GM19328 (cell line): ENCODE measurements around the gene IMMP2L.
"Not testable (repeated sequence)": the region's sequence is repeated elsewhere in the genome, so short reads cannot be mapped to it uniquely, and the experiment has no call there.

Source experiments
- ATAC-seq: cut with Tn5 transposase; IDR thresholded peaks from one replicate; pipeline ENCODE4 v1.9.1; 2021; ENCODE audit warnings: mild to moderate bottlenecking, moderate library complexity; ENCODE audit not compliant: unreplicated experiment

IMMP2L gene

GRCh38 chr7:111091593-111092358 is 470.5 kb downstream of the IMMP2L start:
- peak; percentile 13 for ATAC-seq

DNA sequence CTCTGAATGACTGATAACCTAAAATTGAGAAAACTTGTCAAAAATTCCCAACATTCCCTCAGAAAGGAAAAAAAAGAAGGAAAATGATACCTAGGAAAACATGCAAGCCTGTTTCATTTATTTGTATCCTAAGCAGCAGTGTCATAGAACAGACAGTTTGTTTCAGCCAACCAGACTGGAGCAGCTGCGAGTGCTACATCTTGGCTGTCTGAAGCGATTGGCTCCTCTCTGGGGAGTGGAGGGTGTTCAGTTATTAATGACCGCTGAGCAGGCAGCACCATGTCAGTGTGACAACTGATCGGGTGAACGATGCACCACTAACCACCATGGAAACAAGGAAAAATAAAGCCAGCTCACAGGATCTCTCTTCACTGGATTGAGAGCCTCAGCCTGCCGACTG is 471.4 kb downstream of the IMMP2L start, which contains the start of gene LRRN3:
Gene LRRN3 (plus strand): TSS at position 282 of the 400 bp plus-strand sequence. CDS start 31,646 bp downstream, outside the sequence.
- no peak for ATAC-seq

GRCh38 chr7:111089822-111090426 is 472.4 kb downstream of the IMMP2L start:
- no peak for ATAC-seq

DNA sequence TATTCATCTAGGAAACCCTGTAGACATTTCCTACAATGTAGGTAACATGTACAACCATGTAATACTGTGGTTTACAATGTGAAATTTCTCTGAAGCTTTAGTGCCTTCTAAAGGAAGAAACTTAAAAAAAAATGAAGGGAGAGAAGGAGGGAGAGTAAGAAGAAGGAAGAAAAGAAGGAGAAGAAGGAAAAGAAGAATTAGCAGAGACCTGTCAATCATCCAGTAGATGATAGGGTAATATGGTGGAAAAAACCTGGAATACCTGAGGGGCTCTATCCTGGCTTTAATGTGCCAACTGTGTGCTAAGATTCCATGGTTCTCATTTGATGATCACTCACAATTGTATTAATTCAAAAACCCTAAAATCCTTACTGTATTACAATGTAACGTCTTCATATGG is 474.0 kb downstream of the IMMP2L start:
- ATAC-seq: no peak

- no peak for ATAC-seq
Observed at GRCh38 chr7:111086532-111086931, 475.8 kb downstream of the IMMP2L start.

DNA sequence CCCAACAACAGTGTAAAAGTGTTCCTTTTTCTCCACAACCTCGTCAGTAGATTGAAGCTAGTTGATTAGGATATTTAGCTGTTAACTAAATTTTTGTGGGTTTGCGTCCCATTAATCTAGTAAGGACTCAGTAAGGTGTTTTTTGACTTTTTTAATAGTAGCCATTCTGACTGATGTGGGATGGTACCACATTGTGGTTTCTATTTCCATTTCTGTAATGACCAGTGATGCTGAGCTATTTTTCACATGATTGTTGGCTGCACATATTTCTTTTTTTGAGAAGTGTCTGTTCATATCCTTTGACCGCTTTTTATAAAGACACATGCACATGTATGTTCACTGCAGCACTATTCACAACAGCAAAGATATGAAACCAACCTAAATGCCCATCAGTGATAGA is 476.9 kb downstream of the IMMP2L start:
- ATAC-seq: no peak

DNA sequence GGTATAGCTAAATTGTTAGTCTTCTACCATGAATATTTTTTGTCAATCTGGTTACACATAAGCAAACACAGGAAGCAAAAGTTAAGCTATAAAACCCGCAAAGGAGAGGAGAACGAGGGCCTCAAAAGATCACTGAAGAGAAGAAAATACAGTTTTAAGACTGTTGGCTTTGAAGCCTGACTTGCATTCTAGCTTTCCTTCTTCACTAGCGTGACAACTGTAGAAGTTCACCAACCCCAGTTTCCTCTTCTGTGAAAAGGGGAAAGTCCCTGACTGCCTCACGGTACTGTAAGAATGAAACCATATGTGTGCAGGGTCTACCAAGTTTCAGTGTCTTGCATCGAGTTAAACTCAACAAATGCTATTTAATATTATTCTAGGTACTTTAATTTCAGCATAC is 478.9 kb downstream of the IMMP2L start:
- ATAC-seq: peak; percentile 99

GRCh38 chr7:111082351-111082750 is 479.9 kb downstream of the IMMP2L start:
- ATAC-seq: no peak

DNA sequence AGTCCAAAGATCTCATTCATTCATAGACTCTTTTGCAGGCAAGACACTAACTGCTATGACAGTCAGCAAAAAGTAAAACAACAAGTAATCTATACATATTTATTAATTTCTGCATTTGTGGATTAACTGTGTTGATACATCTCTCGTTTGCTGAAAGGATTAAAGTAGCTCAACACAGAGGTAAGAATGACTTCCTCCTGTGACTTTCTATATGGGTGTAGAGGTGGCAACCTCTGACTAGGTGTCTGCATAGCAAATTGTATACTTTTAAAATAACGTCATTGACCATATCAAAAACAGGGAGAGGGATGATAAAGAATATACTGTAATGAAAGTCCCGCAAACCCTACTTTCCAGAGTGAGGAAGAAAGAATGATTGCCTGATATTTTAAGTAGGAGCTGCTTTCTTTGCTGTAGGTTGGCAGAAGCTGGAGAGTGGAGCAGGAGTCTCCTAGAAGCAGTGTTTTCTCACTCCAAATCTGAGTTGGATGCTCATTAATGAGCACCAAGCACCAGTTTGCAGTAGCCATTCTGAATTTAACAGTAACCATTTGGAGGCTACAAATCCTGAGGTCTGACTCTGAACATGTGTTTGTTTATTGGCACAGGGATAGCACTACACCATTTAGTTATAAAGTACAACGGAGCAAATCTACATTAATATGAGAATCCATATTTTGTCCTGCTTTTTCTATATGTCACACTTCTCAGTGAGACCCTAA is 480.6 kb downstream of the IMMP2L start:
- no peak for ATAC-seq

- no peak for ATAC-seq
Observed at GRCh38 chr7:111080495-111081105, 481.7 kb downstream of the IMMP2L start.

GRCh38 chr7:111077001-111077400 is 485.3 kb downstream of the IMMP2L start:
- no peak for ATAC-seq

- ATAC-seq: no peak
Observed at GRCh38 chr7:111076205-111076604, 486.1 kb downstream of the IMMP2L start.

DNA sequence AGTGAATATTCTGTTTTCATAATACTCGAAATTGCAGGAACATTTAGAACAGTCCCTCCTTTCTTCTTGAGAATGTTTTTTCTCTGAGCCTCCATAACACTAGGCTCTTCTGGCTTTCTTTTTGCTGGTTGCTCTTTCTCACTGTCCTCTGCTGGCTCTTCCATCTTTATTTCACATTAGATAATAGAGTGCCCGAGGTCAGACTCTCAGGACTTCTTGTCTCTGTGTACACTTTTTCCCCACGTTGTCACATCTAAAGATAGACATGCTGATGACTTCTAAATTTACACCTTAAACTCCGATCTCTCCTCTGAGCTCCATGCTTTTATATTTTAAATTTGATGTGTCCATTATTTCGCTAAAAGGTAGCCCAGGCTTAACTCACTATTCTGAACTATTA is 486.8 kb downstream of the IMMP2L start:
- ATAC-seq: no peak

DNA sequence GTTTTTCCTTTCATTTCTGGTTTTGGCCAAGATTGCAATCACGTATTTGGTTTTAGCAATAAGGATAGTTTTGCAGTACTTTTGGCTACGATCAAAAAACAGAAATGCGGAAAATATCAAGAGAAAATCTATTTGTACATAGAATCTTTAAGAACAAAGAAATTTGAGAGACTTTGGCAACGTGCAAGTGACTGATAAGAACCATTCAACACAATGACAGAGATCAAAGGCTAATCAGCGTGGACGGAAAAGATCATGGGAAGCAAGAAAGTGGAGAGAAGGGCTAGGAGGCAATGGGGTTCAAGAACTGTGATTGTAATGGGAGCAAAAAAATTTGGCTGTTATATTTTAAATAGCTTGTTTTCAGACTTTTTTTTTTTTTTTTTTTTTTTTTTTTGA is 487.5 kb downstream of the IMMP2L start:
- no peak for ATAC-seq

GRCh38 chr7:111074071-111074747 is 488.1 kb downstream of the IMMP2L start:
- ATAC-seq: no peak

GRCh38 chr7:111072658-111073057 is 489.6 kb downstream of the IMMP2L start:
- ATAC-seq: not testable (repeated sequence)

DNA sequence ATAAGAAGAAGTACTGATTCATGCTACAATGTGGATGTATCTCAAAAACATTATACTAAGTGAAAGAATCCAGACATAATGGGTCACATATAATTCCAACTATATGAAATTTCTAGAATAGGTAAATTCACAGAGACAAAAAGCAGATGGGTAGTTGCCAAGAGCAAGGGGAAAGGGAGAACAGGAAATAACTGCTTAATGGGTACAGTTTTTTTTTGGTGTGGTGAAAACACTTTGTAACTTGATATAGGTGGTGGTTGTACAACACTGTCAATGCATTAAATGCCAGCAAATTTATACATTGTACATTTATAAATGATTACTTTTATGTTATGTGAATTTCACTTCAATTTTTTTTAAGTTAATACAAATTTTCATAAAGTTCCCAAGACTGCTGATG is 490.7 kb downstream of the IMMP2L start:
- ATAC-seq: no peak

GRCh38 chr7:111068618-111069017 is 493.7 kb downstream of the IMMP2L start:
- ATAC-seq: no peak

DNA sequence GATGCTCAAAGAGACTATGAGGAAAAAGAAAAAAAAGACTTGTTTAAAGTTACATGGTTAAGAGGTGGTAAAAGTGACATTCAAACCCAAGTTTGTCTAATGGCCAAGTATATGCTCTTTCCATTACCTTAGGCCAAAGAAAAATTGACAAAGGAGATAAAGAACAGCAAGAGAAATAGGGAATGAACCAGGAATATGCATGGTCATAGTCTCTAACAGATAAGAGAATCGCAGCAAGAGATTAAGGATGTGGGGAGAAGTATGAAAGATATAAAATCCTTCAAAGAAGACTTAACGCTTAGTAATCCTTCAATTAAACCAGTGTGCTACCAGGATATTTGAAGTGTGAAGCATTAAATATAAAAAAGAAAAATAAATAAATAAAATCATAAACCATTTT is 494.6 kb downstream of the IMMP2L start:
- ATAC-seq: no peak

GRCh38 chr7:111067251-111067650 is 495.0 kb downstream of the IMMP2L start:
- no peak for ATAC-seq

DNA sequence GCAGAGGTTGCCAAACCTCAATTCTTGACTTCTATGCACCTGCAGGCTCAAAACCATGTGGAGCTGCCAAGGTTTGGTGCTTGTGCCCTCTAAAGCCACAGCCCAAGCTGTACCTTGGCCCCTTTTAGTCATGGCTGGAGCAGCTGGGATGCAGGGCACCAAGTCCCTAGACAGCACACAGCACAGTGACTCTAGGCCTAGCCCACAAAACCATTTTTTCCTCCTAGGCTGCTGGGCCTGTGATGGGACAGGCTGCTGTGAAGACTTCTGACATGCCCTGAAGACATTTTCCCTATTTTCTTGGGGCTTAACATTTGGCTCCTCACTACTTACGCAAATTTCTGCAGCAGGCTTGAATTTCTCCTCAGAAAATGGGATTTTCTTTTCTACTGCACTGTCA is 499.1 kb downstream of the IMMP2L start:
- ATAC-seq: no peak
